Measurements from ENCODE around the gene LAMA4.

- no peak for TF ChIP-seq CTCF (IDR thresholded peaks at IDR 0.05)
- no peak for TF ChIP-seq EZH2phosphoT487 (IDR thresholded peaks at IDR 0.05)
These were observed 13.7 kb upstream of the LAMA4 start for GRCh38 chr6:112268019-112268418.

Data from neural progenitor cell (in vitro differentiated cells).